ENCODE measurements around the gene TAPBP.

Gene TAPBP

GRCh38 chr6:33298773-33299236 lies 15.1 kb downstream of the TAPBP start, which contains the start of gene RGL2:
Gene RGL2 (minus strand): TSS chr6:33298942. CDS start chr6:33298610, 332 bp downstream.
- no peak for DNase-seq (ENCODE audit: extremely low read depth, low read depth)
- TF ChIP-seq CTCF (IDR thresholded peaks at IDR 0.05; ENCODE audit: low read depth, low read length), result no peak

- no peak for TF ChIP-seq CTCF (IDR thresholded peaks at IDR 0.05; ENCODE audit: low read depth, low read length)
- no peak for DNase-seq (ENCODE audit: extremely low read depth, low read depth)
These were observed 15.7 kb downstream of the TAPBP start for GRCh38 chr6:33297956-33298772.

GRCh38 chr6:33297406-33297955 lies 16.4 kb downstream of the TAPBP start:
- no peak for TF ChIP-seq CTCF (IDR thresholded peaks at IDR 0.05; ENCODE audit: low read depth, low read length)
- no peak for DNase-seq (ENCODE audit: extremely low read depth, low read depth)

GRCh38 chr6:33296797-33297405 lies 17.0 kb downstream of the TAPBP start:
- DNase-seq (ENCODE audit: extremely low read depth, low read depth), result no peak
- no peak for TF ChIP-seq CTCF (IDR thresholded peaks at IDR 0.05; ENCODE audit: low read depth, low read length)

GRCh38 chr6:33295621-33296369 lies 18.1 kb downstream of the TAPBP start:
- DNase-seq (ENCODE audit: extremely low read depth, low read depth), result no peak
- no peak for TF ChIP-seq CTCF (IDR thresholded peaks at IDR 0.05; ENCODE audit: low read depth, low read length)

- no peak for TF ChIP-seq CTCF (IDR thresholded peaks at IDR 0.05; ENCODE audit: low read depth, low read length)
- DNase-seq (ENCODE audit: extremely low read depth, low read depth), result no peak
These were observed 19.6 kb downstream of the TAPBP start for GRCh38 chr6:33294086-33294823.
